ENCODE data around the gene EPHB4.

Gene EPHB4

DNA sequence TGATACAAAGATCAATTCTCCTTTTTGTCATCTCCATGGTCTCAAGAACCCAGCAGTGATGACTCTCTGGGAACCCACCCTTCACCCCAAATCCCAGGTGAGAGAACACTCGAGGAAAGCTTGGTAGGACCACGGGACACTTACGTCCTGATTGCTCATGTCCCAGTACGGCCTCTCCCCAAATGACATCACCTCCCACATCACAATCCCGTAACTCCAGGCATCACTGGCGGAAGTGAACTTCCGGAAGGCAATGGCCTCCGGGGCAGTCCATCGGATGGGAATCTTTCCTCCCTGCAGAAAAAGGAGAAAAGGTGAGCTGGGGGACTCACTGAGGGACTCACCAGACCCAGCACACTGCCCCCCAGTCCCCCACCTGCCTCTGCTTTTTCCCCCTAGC lies 21.0 kb downstream of the EPHB4 start:
- TF ChIP-seq, protein P1, sequence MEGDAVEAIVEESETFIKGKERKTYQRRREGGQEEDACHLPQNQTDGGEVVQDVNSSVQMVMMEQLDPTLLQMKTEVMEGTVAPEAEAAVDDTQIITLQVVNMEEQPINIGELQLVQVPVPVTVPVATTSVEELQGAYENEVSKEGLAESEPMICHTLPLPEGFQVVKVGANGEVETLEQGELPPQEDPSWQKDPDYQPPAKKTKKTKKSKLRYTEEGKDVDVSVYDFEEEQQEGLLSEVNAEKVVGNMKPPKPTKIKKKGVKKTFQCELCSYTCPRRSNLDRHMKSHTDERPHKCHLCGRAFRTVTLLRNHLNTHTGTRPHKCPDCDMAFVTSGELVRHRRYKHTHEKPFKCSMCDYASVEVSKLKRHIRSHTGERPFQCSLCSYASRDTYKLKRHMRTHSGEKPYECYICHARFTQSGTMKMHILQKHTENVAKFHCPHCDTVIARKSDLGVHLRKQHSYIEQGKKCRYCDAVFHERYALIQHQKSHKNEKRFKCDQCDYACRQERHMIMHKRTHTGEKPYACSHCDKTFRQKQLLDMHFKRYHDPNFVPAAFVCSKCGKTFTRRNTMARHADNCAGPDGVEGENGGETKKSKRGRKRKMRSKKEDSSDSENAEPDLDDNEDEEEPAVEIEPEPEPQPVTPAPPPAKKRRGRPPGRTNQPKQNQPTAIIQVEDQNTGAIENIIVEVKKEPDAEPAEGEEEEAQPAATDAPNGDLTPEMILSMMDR (conservative IDR thresholded peaks at IDR 0.05; ENCODE audit: low read depth, low read length), result no peak
- no peak overlapping the region for H3K4me3 ChIP-seq (ENCODE audit: low read depth, low read length)
- no peak for DNase-seq (ENCODE audit: low read depth)

DNA sequence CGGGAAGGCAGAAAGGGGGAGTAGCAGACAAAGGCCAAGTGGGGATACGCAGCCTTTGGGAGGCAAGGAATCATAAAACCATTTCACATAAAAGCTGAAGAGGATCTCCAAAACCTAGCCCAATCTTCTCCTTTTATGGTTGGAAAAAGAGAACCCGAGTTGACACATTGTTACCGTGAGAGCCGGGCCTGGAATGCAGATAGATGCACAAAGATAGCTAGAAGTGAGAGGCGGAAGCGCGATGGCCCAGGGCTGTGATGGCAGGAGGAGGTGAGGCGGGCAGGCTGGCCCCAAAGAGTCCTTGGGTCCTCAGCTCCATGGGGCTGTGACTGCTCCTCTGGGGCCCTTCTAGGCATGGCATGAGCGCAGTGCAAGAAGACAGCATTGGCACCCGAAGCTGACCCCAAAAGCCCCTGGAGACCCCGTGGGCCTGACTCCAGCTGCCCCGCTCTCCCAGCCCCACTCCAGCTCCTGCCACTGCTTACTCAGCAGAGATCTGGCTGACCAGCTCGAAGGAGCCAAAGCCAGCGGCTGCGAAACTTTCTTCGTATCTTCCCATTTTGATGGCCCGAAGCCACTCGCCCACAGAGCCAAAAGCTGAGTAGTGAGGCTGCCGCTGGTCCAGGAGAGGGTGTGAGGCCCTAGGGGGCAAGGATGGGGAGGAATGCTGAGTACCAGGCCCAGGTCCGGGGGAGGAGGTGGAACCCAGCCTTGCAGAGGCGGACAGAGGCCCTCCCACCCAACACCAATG lies 22.5 kb downstream of the EPHB4 start:
- no peak overlapping the region for H3K4me3 ChIP-seq (ENCODE audit: low read depth, low read length)
- TF ChIP-seq, protein P1 (conservative IDR thresholded peaks at IDR 0.05; ENCODE audit: low read depth, low read length), result no peak
- no peak for DNase-seq (ENCODE audit: low read depth)

DNA sequence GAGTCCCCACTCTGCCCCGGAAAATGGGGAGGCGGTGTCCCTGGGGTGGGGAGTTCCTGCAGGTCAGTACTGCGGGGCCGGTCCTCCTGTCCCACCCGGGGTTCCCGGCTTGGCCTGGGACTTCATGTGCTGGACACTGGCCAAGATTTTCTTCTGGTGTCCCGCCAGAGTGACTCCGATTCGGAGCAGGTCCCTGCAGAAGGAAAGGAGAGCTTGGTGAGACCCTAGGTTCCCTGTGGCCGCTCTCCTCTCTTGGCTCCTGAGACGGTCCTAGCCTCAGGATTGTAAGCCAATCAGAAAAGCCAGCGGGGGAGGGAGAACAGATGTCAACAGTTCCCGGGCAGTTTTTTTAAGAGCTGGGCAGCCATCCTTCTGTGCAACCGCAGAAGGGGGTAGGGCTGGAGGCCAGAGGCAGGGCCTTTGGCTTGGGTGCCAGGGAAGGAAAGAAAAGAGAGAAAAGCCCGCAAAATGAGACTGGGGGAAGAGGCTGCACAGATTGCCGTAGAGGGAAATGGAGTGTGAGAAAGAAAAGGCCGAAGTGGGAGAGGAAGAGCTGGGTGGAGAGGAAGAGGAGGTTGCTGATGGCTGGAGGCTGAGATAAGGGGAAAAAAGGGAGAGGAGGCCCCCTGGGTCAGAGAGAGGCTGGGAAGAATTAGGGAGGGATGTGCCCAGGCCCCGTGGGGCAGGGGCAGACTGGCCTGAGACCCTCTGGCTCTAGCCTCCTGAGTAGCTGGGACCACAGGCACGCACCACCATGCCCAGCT lies 23.7 kb downstream of the EPHB4 start:
- TF ChIP-seq, protein P1 (conservative IDR thresholded peaks at IDR 0.05; ENCODE audit: low read depth, low read length), result no peak
- DNase-seq (ENCODE audit: low read depth), result peak; percentile 89
- no peak overlapping the region for H3K4me3 ChIP-seq (ENCODE audit: low read depth, low read length)

DNA sequence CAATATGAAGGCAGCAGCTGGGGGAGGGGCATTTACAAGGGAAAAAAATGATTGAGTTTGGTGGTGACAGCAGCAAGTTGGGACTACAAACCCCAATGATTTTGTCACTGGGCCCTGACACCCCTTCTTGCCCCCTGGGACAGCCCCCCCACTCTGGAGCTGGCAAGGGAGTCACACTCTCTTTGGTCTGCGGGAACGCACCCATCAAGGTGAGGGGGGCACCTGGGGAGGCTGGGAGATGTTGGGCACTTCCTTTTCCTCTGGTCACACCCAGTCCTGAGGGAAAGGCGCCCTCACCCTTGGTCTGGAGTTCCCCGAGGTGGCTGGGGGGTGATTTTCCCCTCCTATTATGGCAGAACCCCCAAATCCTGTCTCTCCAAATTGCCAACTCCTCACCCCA lies 24.4 kb downstream of the EPHB4 start:
- TF ChIP-seq, protein P1 (conservative IDR thresholded peaks at IDR 0.05; ENCODE audit: low read depth, low read length), result no peak
- H3K4me3 ChIP-seq (ENCODE audit: low read depth, low read length), result no peak overlapping the region
- DNase-seq (ENCODE audit: low read depth), result no peak

DNA sequence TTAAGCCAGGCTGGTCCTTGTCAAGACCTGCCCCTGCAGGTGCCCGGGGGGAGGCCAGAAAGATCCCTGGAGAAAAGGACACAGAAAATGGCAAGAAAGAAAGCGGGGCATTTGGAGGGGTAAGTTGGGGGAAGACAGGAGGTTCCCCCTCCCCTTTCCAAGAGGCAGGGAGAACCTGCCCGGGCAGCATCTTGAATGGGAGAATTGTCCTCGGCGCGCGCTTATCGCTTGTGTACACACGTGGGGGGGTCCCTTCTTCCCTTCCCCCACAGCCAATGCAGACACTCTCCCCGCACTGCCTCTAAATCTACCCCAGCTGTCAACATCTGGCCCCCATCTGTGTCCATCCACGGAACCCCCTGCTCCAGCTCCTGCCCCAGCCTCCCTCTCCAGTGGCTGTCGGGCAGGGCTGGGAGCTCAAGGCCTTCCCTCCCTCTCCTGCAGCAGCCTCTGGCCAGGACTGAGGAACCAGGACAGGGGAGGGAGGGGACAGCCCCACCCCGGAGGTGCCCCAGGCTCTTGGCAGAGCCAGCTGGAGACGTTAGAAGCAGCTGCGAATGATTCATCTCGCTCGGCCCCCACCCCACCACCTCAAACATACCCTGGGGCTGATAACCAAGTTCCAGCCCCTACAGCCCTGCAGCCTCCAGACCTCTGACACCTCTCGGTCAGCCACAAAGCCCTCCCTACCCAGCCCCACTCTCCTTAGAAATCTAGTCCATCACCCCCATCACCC lies 25.3 kb downstream of the EPHB4 start:
- no peak overlapping the region for H3K4me3 ChIP-seq (ENCODE audit: low read depth, low read length)
- peak; percentile 49 for DNase-seq (ENCODE audit: low read depth)
- TF ChIP-seq, protein P1 (conservative IDR thresholded peaks at IDR 0.05; ENCODE audit: low read depth, low read length), result no peak

DNA sequence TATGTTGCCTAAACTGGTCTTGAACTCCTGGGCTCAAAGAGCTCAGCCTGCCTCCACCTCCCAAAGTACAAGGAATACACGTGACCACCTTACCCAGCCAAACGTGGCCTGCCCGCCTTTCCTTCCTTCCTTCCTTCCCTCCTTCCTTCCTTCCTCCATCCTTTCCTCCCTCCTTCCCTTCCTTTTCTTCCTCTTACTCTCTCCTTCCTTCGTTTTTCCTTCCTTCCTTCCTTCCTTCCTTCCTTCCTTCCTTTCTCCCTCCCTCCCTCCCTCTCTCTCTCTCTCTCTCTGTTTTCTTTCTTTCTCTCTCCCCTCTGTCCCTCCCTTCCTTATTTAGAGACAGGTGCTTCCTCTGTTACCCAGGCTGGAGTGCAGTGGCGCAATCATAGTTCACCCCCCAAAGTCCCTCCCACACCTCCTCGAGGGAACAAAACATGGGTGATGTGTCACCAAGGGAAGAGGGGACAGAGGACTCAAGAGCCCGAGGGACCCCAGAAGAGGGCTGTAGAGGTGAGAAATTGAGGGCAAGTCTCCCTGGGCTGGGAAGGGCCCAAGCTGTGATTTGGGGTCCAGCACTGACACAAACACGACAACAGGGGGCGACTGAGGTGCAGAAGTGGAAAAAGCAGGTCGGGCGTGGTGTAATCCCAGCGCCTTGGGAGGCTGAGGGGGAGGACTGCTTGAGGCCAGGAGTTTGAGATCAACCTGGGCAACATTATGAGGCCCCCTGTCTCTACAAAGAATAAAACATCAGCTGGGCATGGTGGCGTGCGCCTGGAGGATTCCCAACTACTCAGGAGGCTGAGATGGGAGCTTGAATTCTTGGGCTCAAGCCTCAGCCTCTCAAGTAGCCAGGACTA lies 28.1 kb downstream of the EPHB4 start:
- TF ChIP-seq, protein P1 (conservative IDR thresholded peaks at IDR 0.05; ENCODE audit: low read depth, low read length), result peak; percentile 87

More for the DNA sequence above, 28.1 kb downstream of the EPHB4 start:
- no peak overlapping the region for H3K4me3 ChIP-seq (ENCODE audit: low read depth, low read length)
- DNase-seq (ENCODE audit: low read depth), result peak; percentile 78

Measured in choroid plexus epithelial cell (primary cell).